HG02970 (cell line): ENCODE results near the gene MIA2.

Experiments used
- ATAC-seq: cut with Tn5 transposase; IDR thresholded peaks from one replicate; pipeline ENCODE4 v1.9.1; 2021; ENCODE audit warnings: mild to moderate bottlenecking, moderate library complexity, moderate number of reproducible peaks; ENCODE audit not compliant: unreplicated experiment, low FRiP score

MIA2 gene

DNA sequence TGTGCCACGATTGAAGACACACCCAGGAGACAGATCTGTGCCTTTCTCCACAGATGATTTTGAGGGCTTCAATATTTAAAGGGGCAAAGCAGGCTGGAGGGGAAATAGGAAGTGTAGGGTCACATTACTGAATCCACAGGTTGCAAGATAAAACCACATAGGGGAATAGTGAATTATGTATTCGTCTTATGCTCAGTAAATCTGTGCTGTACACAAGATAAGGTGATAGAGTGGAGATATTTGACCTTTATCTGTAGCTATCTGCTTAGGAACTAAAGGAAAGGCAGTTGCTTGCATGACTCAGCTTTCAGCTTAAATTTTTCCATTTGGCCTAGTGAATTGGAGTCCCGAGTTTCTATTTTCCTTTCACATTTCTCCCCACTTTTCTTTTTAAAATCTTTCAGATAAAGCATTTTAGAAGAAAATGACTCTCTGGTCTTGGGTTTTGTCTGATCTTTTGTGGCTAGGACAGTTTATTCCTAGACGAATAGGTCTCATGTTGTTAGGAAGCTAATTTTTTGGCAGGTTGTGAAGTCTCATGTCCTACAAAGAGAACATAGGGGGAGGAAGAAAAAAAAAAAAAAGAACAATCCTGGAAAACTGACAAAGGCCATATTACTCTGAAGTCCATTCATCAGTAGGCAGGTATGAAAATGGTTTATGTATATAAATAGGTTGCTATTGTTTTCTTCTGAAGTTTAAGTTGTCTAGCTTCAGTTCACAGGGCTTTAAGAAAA is 143.1 kb downstream of the MIA2 start:
- no peak for ATAC-seq

DNA sequence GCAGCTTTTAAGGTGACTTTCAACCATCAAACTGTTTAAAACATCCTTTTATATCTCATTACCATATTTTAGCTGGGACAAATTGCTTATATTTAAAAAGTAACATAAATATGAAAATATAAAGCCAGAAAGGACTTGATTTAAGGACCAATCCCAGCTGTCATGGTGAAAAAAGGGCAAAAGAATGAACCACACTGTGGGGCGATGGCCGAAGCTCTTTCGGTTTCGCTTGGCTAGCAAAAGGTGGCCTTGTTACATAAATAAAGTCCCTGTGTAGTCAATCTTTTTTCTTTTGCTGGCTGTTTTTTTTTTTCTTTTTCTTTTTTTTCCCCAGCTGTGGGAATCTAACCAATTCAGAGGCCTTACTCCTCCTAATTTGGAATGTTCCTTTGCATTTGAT is 147.7 kb downstream of the MIA2 start:
- no peak for ATAC-seq

DNA sequence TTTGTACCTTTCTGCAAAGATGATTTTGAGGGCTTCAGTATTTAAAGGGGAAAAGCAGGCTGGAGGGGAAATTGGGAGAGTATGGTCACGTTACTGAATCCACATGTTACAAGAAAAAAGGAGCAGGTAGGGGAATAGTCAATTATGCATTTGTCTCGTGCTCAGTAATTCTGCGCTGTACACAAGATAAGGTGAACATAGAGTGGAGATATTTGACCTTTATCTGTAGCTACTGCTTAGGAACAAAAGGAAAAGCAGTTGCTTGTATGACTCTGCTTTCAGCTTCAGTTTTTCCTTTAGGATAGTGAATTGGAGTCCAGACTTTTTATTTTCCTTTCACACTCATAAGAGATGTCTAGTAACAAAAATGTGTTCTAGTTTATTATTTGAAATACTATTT is 148.7 kb downstream of the MIA2 start:
- no peak for ATAC-seq

DNA sequence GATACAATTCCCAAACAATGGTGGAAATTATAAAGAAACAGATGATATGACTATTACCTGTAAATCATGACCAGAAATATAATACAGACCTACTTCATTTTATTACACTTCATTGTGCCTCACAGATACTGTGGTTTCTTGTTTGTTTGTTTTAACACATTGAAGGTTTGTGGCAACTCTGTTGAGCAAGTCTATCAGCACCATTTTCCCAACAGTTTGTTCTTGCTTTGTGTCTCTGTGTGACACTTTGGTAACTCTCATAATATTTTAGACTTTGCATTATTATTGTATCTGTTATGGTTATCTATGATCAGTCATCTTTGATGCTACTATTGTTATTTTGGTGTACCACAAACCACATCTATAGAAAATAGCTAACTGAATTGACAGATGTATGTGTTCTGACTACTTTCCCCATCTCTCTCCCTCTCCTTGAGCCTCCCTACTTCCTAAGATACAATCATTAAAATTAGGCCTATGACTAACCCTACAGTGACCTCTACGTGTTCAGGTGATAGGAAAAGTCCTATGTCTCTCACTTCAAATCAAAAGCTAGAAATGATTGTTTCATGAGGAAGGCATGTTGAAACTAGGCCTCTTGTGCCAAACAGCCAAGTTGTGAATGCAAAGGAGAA is 149.4 kb downstream of the MIA2 start:
- no peak for ATAC-seq

DNA sequence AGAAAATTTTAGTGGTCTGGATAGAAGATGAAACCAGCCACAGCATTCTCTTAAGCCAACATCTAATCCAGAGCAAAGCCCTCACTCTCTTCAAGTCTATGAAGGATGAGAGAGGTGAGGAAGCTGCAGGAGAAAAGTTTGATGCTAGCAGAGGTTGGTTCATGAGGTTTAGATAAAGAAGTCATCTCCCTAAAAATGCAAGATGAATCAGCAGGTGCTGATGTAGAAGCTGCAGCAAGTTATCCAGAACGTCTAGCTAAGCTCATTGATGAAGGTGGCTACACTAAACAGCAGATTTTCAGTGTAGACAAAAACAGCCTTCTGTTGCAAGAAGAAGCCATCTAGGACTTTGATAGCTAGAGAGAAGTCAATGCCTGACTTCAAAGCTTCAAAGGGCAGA is 150.0 kb downstream of the MIA2 start:
- ATAC-seq: no peak

DNA sequence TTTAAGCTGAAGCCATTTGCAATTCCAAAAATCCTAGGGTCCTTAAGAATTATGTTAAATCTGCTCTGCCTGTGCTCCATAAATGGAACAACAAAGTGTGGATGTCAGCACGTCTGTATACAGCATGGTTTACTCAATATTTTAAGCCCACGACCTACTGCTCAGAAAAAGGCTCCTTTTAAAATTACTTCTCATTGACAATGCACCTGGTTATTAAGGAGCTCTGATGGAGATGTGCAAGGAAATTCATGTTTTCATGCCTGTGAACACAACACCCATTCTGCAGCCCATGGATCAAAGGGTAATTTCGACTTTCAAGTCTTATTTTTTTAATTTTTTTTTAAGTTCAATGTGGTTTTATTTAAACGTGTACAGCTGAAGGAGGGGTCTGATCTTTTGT is 150.5 kb downstream of the MIA2 start:
- no peak for ATAC-seq

DNA sequence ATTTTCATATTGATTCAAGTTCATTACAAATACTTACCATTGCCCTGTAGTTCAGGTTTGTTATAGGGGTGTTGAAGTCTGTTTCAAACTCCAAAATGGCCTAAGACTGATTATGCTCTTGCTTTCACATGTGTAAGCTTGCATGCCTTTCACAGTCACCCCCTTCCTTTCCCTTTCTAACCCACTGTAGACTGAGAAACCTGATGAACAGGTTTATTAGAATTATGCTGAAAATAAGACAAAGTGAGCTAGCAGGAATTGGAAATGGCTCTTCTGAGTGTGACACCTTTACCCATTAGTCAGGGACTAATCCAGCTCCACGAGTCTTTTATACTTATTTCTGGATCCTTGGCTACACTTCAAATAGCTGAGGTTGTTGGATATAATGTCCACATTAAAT is 159.6 kb downstream of the MIA2 start:
- ATAC-seq: no peak

DNA sequence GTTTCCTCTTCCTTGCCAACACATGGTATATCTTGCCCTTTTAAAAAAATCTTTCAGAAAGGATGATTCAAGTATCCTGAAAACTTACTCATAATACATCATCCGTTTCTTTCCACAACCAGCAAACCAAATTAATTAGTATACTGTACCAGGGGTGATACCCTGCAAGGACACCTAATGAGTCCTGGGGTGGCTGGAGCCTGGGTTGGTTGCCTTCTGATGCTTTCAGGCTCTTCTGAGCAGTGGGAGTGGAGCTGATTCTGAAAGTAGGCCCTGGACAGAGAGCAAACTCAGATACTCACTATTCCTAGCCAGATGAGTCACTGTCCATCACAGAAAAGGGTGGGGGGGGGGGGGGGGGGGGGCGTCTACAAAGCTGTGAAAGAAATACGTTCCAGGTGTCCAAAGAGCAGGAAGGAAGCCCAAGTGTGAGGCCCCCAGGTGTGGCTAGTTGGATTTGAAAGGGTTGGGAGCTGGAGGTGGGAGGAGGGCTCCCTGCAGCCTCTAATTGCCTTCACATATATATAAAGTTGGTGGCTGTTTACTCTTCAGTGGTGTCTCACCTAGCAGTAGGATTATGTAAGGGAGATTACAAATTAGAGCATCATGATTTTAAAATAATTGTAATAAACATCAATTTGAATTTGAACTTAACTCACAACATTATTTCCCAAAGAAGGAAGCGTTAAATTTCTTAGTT is 162.0 kb downstream of the MIA2 start:
- no peak for ATAC-seq

DNA sequence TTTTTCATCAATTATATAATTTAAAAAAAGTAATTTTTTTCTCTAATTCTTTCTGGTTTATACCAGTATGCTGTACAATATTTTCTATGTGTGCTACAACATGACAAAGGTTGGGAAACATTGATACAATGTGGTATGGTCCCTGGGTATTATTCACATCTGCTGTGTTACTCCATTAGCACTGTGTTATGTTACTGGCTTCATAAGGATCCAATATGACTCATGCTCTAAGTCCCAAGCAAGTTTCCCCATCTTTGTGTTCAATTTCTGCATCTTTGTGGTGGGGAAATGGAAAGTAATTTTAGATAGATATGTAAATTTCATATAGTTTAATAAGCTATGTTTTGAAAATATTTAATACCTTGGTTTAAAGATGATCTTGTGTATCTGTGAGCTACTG is 162.7 kb downstream of the MIA2 start:
- ATAC-seq: no peak

DNA sequence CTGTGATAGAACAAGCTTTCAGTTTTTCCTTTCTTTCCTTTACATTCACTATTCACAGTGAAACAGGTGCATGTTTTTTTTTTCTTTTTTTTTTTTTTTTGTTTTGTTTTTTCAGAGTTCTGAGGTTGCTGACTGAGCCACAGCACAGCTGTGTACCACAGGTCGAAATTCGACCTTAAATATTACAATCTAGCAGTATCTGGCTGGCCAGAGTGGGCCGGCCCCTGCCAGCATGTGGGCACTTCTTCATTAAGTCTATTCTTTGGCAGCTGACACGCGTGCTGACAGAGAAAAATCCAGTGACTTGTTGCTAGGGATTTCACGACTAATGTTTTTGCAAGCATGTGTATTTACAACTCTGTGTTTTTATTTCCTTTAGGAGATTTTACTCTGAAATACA is 164.7 kb downstream of the MIA2 start:
- no peak for ATAC-seq

DNA sequence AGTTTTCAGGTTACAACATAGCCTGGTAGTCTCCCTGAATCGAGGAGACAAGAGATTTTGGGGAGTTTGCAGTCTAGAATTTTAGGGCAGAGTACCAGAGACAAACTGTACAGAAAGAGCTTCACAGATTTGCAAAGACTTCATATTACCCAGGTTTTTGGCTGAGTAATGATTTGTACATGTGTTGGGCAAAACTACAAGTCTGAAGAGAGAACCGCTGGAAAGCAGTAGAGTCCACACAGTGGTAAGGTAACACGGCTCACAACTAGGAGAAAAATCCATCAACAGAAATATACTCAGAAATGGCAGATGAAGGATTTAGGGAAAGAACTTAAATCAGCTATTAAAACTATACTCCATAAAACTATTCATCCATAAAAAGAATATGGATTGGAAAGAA is 172.8 kb downstream of the MIA2 start:
- no peak for ATAC-seq

DNA sequence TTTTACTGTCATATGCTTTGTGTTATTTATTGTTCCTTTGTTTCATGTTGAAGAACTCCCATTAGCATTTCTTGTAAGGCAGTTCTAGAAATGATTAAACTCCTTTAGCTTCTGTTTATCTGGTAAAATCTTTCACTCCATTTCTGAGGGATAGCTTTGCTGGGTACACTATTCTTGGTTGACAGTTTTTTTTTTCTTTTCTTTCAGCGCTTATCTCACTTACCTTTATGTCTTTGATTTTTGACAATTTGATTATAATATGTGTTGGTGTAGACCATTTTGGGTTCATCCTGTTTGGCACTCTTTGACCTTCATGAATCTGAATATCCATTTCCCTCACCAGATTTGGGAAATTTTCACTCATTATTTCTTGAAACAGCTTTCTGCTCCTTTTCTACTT is 182.4 kb downstream of the MIA2 start:
- no peak for ATAC-seq

DNA sequence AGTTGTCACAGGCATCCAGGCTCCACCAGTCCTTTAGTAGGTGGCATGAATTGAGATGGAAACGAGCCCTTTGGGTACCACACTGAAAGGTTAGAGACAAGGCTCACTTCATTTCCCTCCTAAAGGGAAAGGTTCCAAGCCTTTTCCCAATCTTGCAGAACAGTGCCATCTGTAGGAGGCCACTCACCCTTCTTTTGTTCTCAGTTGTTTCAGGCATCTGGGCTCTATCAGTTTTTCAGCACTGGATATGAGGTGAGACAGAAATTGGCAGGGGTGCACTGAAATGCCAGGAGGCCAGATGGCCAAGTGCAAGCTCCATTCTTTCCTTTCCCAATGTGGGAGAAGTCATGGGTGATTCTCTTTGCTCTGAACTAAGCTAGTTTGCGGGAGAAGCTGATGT is 183.3 kb downstream of the MIA2 start:
- no peak for ATAC-seq

DNA sequence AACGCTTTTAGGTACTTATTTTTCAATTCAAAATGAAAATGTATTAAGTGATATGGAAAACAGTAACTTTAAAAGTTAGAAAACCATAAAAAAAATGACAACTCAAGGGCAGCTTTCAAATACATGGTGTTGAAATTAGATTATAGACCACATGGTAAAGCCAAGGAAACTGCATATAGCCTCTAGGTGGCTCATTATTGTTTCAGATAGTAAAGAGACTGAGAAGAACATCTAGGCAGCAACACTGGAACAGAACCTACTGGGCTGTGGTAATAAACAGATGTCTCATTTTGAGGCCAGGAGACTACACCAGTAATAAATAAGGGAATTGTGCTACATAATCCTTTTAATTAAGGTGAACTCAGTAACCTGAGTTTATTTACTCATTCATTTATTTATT is 185.6 kb downstream of the MIA2 start:
- ATAC-seq: no peak

DNA sequence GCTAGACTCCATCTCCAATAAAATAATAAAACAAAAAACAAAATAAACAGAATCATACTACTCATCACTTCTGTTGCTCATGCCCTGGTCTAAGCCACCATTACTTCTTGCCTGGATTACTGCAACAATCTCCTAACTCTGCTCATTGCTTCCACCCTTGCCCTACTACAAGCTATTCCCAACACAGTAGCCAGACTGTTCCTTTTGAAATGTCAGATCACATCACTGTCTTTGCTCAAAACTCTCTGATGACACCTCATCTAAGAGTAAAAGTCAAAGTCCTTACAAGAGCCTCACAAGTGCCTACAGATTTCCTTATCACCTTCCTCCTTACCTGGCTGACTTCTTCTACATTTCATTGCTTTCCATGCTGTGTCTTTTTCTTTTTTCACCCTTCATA is 188.5 kb downstream of the MIA2 start:
- ATAC-seq: no peak

DNA sequence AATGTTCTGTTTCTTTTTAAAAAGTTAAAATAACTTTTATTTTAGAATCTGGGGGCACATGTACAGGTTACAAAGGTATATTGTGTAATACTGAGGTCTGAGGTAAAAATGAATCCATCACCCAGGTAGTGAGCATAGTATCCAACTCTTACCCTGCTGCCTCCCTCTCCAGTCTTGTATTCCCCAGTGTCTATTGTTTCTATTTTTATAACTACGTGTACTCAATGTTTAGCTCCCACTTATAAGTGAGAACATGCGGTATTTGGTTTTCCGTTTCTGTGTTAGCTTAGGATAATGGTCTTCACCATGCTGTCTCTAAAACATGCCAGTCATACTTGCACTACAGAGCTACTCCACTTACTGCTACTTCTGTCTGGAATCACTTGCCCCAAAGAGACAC is 190.1 kb downstream of the MIA2 start:
- ATAC-seq: no peak

DNA sequence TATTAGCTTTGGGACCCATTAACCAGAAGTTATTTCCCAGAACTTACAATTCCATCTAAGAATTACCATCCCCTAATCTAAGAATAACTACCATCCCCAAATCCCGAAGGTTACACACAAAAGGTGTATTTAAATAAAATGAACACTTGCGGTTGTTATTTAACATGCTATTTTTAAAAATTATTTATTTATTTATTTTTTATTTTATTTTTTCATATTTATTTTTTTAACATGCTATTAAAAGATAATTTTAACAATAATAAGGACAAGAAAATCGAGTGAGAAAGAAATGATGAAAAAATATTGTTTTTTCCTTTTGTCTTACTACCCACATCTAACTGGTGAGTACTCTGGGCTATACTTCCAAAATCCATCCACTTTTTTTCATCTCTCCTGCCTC is 192.2 kb downstream of the MIA2 start:
- no peak for ATAC-seq

DNA sequence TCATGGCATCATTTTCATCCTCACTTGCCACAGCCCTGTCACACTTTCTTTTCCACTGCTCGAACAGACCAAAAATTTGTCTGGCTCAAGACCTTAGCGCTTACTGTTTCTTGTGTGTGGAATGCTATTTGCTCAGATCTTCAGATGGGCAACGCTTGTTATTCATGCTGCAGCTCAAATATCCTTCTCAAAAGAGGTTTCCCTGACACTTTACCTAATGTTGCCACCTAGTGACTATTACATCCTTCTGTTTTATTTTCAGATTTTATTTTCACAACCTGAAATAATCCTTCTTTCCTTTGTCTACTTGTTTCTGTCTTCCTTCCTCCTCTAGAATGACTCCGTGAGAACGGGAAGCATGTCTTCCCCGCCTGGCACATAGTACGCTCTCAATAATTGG is 192.9 kb downstream of the MIA2 start:
- no peak for ATAC-seq

DNA sequence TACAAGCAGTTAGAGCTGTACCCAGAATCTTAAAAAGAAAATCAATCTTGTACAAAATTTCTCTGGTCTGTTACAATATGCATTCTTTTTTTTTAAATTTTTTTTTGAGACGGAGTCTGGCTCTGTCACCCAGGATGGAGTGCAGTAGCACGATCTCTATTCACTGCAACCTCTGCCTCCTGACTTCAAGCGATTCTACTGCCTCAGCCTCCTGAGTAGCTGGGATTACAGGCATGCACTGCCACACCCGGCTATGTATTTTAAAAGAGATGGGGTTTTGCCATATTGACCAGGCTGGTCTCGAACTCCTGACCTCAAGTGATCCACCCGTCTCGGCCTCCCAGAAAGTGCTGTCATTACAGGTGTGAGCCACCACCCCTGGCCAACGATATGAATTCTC is 194.4 kb downstream of the MIA2 start:
- ATAC-seq: no peak

DNA sequence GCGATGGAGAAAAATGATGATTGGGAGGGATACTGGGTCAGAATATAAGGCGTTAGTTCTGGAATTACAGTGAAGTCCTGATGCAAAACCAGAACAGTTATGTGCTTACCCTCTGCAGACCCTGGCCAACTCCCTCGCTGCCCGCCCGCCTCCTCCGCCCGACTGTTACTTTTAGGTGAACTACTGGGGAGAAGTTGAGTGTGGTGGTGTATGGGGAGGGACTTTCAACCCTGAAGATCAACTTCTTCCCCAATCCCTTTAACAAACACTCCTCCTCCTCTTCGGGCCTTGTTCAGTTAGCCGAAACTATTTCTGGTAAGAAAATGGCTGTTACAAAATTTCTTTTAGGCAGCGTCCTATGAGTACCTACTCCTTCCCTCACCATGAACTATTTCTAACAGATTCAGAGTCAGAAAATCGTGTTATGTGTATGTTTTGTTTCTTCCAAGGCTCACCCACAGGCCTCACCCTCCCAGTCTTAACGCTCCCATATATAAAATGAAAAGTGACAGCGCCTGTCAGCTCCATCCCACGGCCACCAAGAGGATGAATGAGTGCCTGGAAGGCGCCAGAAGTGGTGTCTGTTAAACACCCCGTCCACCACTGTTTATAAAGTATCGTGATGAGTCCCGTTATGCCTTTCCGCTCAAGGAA is 197.2 kb downstream of the MIA2 start:
- ATAC-seq: no peak

DNA sequence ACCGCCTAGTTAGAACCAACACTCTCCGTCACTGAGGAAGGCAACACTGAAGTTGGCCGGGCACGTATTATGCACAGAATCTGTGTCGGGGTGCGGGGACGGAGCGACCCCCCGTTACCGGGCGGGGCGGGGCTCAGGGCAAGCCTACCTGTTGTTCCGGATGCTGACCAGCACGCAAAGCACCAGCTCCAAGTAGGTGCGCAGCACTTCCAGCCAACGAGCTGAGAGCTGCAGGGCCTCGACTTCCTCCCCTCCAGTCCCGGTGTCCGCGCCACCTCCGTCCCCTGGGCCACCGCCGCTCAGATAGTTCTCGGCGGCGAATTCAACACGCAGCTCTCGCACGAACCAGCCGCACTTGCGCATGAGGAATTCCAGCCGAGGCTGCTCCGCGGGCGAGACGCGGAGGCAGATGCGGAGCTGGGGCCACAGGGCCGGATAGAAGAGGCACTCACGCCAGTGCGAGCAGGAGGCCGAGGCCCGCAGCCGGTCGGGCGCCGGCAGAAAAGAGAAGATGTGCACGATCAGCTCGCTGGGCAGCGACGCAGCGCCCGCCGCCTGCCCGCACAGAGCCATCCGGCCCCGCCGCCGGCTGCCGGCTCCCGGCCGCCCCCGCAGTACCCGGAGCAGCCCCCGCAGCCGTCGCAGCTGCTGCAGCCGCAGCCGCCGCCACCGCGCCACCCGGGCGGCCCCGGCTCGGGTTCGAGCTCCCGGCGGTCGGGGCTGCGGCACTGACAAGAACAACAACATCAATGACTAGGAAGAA is 197.9 kb downstream of the MIA2 start:
- ATAC-seq: peak; percentile 10
